ENCODE results near the gene UBA52. TPM values are rescaled to one million over a fixed set of nuclear protein-coding genes. Genes with fewer than 3 reads are reported as not detected.
"Not testable (repeated sequence)": the region's sequence is repeated elsewhere in the genome, so short reads cannot be mapped to it uniquely, and the experiment has no call there.

Gene UBA52
- total and polyA plus RNA-seq, 2 experiments from 2014 or later, result 627 to 1,301 TPM

- Histone ChIP-seq H3K27me3 (ENCODE audit: insufficient read depth) (no peaks in the 10 kb centered on the region), H3K79me2 (replicated peaks; ENCODE audit: insufficient read depth) (peaks cover 9% of the 10 kb centered on the region), H3F3A (replicated peaks; ENCODE audit: low read depth) (peaks cover 23% of the 10 kb centered on the region), H2AFZ (no peak overlapping the region), H3K27ac (ENCODE audit: low read depth) (no peak overlapping the region), H3K36me3 (ENCODE audit: insufficient read depth) (peaks cover 19% of the 10 kb centered on the region), H3K4me1 (ENCODE audit: insufficient read depth) (no peaks in the 10 kb centered on the region), H3K4me3 (no peak overlapping the region), H4K20me1 (replicated peaks; ENCODE audit: insufficient read depth) (no peaks in the 10 kb centered on the region; the same call in 1 of the 2 replicates), H3K9me2 (ENCODE audit: insufficient read depth) (no peaks in the 10 kb centered on the region), H3K4me2 (no peak overlapping the region)
- Mint-ChIP-seq H3K4me3 (no peak overlapping the region), H3K36me3 (ENCODE audit: low read depth) (peaks cover 70% of the 10 kb centered on the region), H3K27me3 (ENCODE audit: insufficient read depth, low read depth, poor library complexity) (peaks cover 5% of the 10 kb centered on the region), H3K9me3 (no peaks in the 10 kb centered on the region; the same call in 2 of the 3 replicates), H3K27ac (no peak overlapping the region), H3K4me1 (peaks cover 10% of the 10 kb centered on the region)
- TF ChIP-seq STAT1 (IDR thresholded peaks at IDR 0.05; ENCODE audit: unreplicated experiment) (no peak), CREB1 (CRISPR knock-in tag; IDR thresholded peaks at IDR 0.05; ENCODE audit: low read depth) (no peak), NANOG (IDR thresholded peaks at IDR 0.05; ENCODE audit: borderline replicate concordance) (no peak), JUNB (IDR thresholded peaks at IDR 0.05; ENCODE audit: unreplicated experiment) (no peak), REST (IDR thresholded peaks at IDR 0.05; ENCODE audit: unreplicated experiment) (no peak), ZNF331 (CRISPR knock-in tag; IDR thresholded peaks at IDR 0.05; ENCODE audit: low read depth) (no peak), POLR2AphosphoS5 (IDR thresholded peaks at IDR 0.05; ENCODE audit: low read depth) (no peak), ZNF114 (CRISPR knock-in tag; IDR thresholded peaks at IDR 0.05) (no peak), CTCF (conservative IDR thresholded peaks at IDR 0.05; ENCODE audit: low read depth in 2 of 2) (no peak), ETS1 (IDR thresholded peaks at IDR 0.05) (no peak), EZH2phosphoT487 (IDR thresholded peaks at IDR 0.05; ENCODE audit: unreplicated experiment) (no peak)
- ATAC-seq (no peak), DNase-seq (ENCODE audit: low spot score) (no peak)
These were observed 32.3 kb upstream of the UBA52 start for GRCh38 chr19:18539372-18539771.

- not testable (repeated sequence) for H3K9me2 ChIP-seq (ENCODE audit: insufficient read depth); ATAC-seq; H3K27ac ChIP-seq (ENCODE audit: low read depth); H3K79me2 ChIP-seq (replicated peaks; ENCODE audit: insufficient read depth); H3K4me2 ChIP-seq; H3K27me3 ChIP-seq (ENCODE audit: insufficient read depth); H3K4me3 ChIP-seq; H4K20me1 ChIP-seq (replicated peaks; ENCODE audit: insufficient read depth); H2AFZ ChIP-seq; H3K4me3 Mint-ChIP-seq; DNase-seq (ENCODE audit: low spot score); H3K4me1 ChIP-seq (ENCODE audit: insufficient read depth); H3K27me3 Mint-ChIP-seq (ENCODE audit: insufficient read depth, low read depth, poor library complexity); H3K9me3 Mint-ChIP-seq; H3K27ac Mint-ChIP-seq
- peaks cover 23% of the 10 kb centered on the region for H3F3A ChIP-seq (replicated peaks; ENCODE audit: low read depth)
- Mint-ChIP-seq H3K36me3 (ENCODE audit: low read depth) (peaks cover 67% of the 10 kb centered on the region), H3K4me1 (peaks cover 10% of the 10 kb centered on the region)
- H3K36me3 ChIP-seq (ENCODE audit: insufficient read depth), result peaks cover 19% of the 10 kb centered on the region
These were observed 31.5 kb upstream of the UBA52 start for GRCh38 chr19:18540200-18540599.
